T-cell (primary cell): Measurements from ENCODE around the gene ARAF. TPM values are rescaled to one million over a fixed set of nuclear protein-coding genes. Genes with fewer than 3 reads are reported as not detected.
"Not testable (repeated sequence)": the region's sequence is repeated elsewhere in the genome, so short reads cannot be mapped to it uniquely, and the experiment has no call there.

Source experiments
- ATAC-seq, 4 experiments: fragments of 200-7000 bp in 3 of 4; fragments of 150-1000 bp in 1 of 4; cut with Tn5 transposase; replicated peaks in 1 of 4; 1 replicate in 3 of 4; 2 replicates in 1 of 4; pipeline ENCODE4 v1.10.0; 2021; ENCODE audit warnings: moderate library complexity in 3 of 4, mild to moderate bottlenecking in 2 of 4, moderate number of reproducible peaks in 1 of 4
- CTCF ChIA-PET, 2 donors: fragments of 300-600 bp; sonication (Branson Sonifier 250); formaldehyde crosslinking; loops; one replicate each; lab custom pipeline; 2022; ENCODE audit warnings: antibody characterized with exemption in 2 of 2; lab: Charles Lee
- POLR2A ChIA-PET, 2 donors: fragments of 300-600 bp; sonication (Branson Sonifier 250); formaldehyde crosslinking; loops; one replicate each; lab custom pipeline; 2022; ENCODE audit warnings: antibody characterized with exemption in 2 of 2; lab: Charles Lee
- DNase-seq, 35 experiments: peaks; one replicate each; pipeline versions ENCODE4 v3.0.0 to v3.0.0-alpha.2; 2013 to 2023
- H3K27ac ChIP-seq: one replicate; pipeline ENCODE4 v1.5.1; 2013; ENCODE audit warnings: low read length
- H3K27me3 ChIP-seq, 2 experiments: replicated peaks in 1 of 2; 1 replicate in 1 of 2; 2 replicates in 1 of 2; pipeline versions ENCODE4 v1.6.1 to v1.7.0; 2013; ENCODE audit warnings: low read length in 1 of 2, mixed read lengths in 1 of 2; ENCODE audit not compliant: control insufficient read depth in 2 of 2, insufficient read depth in 2 of 2; ENCODE audit errors: extremely low read depth in 1 of 2
- H3K36me3 ChIP-seq, 2 donors: 1 replicate in 1 of 2; 2 replicates in 1 of 2; pipeline versions ENCODE4 v1.6.1 to v1.7.0; 2013; ENCODE audit warnings: low read length in 1 of 2; ENCODE audit not compliant: control insufficient read depth in 2 of 2, insufficient read depth in 1 of 2; ENCODE audit errors: extremely low read depth in 1 of 2
- H3K4me1 ChIP-seq, 2 experiments: 1 replicate in 1 of 2; 2 replicates in 1 of 2; pipeline versions ENCODE4 v1.6.1 to v1.7.0; 2013; ENCODE audit warnings: low read length in 2 of 2, mixed read lengths in 1 of 2; ENCODE audit not compliant: insufficient read depth in 2 of 2, control insufficient read depth in 1 of 2; ENCODE audit errors: extremely low read depth in 1 of 2
- H3K4me3 ChIP-seq, 2 donors: 1 replicate in 1 of 2; 2 replicates in 1 of 2; pipeline versions ENCODE4 v1.5.1 to v1.7.0; 2013; ENCODE audit warnings: mild to moderate bottlenecking in 2 of 2, low read length in 1 of 2, moderate library complexity in 1 of 2; ENCODE audit not compliant: control insufficient read depth in 1 of 2; ENCODE audit errors: extremely low read depth in 1 of 2
- H3K9me3 ChIP-seq: 2 replicates; pipeline ENCODE4 v1.7.0; 2013
- H3K27ac Mint-ChIP-seq, 2 donors: one replicate each; pipeline ENCODE4 v1.8.0; 2020 to 2021; ENCODE audit warnings: mild to moderate bottlenecking in 2 of 2, mixed read lengths in 2 of 2
- H3K27me3 Mint-ChIP-seq, 2 donors: one replicate each; pipeline ENCODE4 v1.8.0; 2021 to 2022; ENCODE audit warnings: mixed read lengths in 2 of 2
- H3K36me3 Mint-ChIP-seq: one replicate; pipeline ENCODE4 v1.8.0; 2021; ENCODE audit warnings: mixed read lengths
- H3K4me1 Mint-ChIP-seq, 3 donors: one replicate each; pipeline ENCODE4 v1.8.0; 2020 to 2022; ENCODE audit warnings: mixed read lengths in 3 of 3, mild to moderate bottlenecking in 1 of 3
- H3K4me3 Mint-ChIP-seq, 3 donors: one replicate each; pipeline ENCODE4 v1.8.0; 2020 to 2022; ENCODE audit warnings: mild to moderate bottlenecking in 3 of 3, mixed read lengths in 3 of 3, moderate library complexity in 3 of 3
- H3K9me3 Mint-ChIP-seq, 3 donors: one replicate each; pipeline ENCODE4 v1.8.0; 2020 to 2022; ENCODE audit warnings: mixed read lengths in 3 of 3
- WGBS: methylation state at CpG from one replicate; pipeline ENCODE4 v1.1.5; 2013; ENCODE audit warnings: missing lambda C conversion rate; ENCODE audit not compliant: insufficient coverage; 5-methylcytosine and 5-hydroxymethylcytosine counted together
- total RNA-seq, 35 experiments: library from RNA in 6 of 35; stranded (reverse) in 6 of 35; fragments of 120-200 nt in 1 of 35; gene quantifications; one replicate each; pipeline versions ENCODE4 v1.2.1 to v1.2.4 and lab custom pipeline; 2013 to 2026

The ARAF gene
- 100 to 1,000 TPM; 113 to 138 (median 122) TPM for total RNA-seq
- 51.3 TPM for total RNA-seq (2013)
- 65.5 to 116 (median 97.0) reads per million in 29 experiments for total RNA-seq (lab: John Stamatoyannopoulos, UW)

DNA sequence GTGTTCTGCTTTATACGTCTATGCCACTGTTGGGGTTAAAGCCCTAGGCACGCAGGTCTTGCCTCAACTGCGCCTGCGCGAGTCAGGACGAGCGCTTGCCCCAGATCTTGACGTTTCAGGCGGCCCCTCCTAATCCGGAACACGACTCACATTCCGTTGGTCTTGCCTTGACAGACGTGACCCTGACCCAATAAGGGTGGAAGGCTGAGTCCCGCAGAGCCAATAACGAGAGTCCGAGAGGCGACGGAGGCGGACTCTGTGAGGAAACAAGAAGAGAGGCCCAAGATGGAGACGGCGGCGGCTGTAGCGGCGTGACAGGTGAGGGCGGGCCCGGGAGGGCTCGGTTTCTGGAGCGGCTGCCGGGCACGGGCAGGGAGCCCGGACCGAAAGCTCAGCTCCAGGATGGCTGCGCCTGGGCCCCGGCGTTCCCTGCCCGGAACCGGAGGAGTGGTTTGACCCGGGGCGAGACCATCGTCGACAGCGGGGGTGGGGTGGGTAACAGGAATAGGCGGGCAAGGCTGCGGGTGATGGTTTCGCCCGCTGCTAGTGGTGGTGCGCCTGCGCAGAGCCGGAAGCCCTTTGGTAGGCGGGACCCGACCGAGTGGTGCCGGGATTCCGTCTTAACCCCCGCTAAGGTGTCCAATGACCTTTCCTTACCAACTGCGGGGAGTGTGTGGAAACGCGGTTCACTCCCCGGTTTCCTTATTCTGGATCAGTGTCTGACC lies at the start of gene ARAF:
Gene ARAF (plus strand): TSS at position 272 of the 725 bp plus-strand sequence. CDS start 1,763 bp downstream, outside the sequence.
- H3K4me1 ChIP-seq: peaks cover 0 to 35% of the 10 kb centered on the region in 2 experiments
- peaks cover 11% of the 10 kb centered on the region for H3K36me3 Mint-ChIP-seq
- H3K27me3 ChIP-seq: no peaks in the 10 kb centered on the region
- H3K4me1 Mint-ChIP-seq: peaks cover 38 to 54% (median 41%) of the 10 kb centered on the region in 3 donors
- no peaks in the 10 kb centered on the region for H3K27me3 Mint-ChIP-seq
- 0% methylated on average over 30 of the region's 59 CpGs for WGBS
- ATAC-seq (peak; percentile 89 to 90 (median 90)), DNase-seq (peak; percentile 87 to 98 (median 96))
- no peaks in the 10 kb centered on the region for H3K9me3 Mint-ChIP-seq
- ChIA-PET POLR2A (no interaction called here), CTCF (interaction anchor here in 1 of 2 donors (0.7 kb wide), 1 partner anchor 61 kb away, joined by 5 read pairs; no protein-coding TSS in a partner anchor)
- peak within 1 kb of the TSS; percentile 86 to 94 (median 92) for H3K4me3 Mint-ChIP-seq
- H3K9me3 ChIP-seq: no peaks in the 10 kb centered on the region
- H3K4me3 ChIP-seq: peak within 1 kb of the TSS; percentile 77 to 81
- peak within 1 kb of the TSS; percentile 96 for H3K27ac ChIP-seq
- H3K27ac Mint-ChIP-seq: peak within 1 kb of the TSS; percentile 97 to 99
- peaks cover 0 to 30% of the 10 kb centered on the region in 2 donors for H3K36me3 ChIP-seq

DNA sequence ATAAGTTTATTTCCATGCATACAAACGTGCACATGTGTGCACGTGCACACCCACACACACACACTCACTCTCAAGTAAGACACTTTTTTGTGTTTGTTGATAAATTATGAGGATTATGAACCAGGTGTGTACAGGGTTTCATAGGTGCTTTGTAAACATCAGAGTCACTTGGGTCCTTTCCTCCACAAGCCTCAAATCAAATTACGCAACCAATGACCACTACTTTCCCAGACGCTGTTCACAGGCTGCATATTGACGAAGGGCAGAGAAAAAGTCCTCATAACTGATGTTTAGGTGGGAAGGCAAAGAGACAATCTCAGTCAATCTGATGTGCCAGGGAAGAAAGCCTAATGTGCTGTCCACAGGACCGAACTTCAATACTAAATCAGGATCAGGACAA lies 48.6 kb upstream of the ARAF start:
- no CpG with 5 or more reads among the region's 6 CpGs for WGBS
- H3K9me3 Mint-ChIP-seq, H3K27me3 ChIP-seq, POLR2A ChIA-PET, ATAC-seq, H3K4me1 ChIP-seq, H3K9me3 ChIP-seq, CTCF ChIA-PET, H3K27ac Mint-ChIP-seq, H3K27ac ChIP-seq, H3K36me3 ChIP-seq, H3K36me3 Mint-ChIP-seq, DNase-seq, H3K4me3 ChIP-seq: not testable (repeated sequence)
- peaks cover 3 to 18% of the 10 kb centered on the region in 2 donors for H3K27me3 Mint-ChIP-seq
- H3K4me1 Mint-ChIP-seq: peaks cover 8 to 21% (median 12%) of the 10 kb centered on the region in 3 donors
- peak overlapping the region; percentile 51 to 69 (median 64) for H3K4me3 Mint-ChIP-seq

DNA sequence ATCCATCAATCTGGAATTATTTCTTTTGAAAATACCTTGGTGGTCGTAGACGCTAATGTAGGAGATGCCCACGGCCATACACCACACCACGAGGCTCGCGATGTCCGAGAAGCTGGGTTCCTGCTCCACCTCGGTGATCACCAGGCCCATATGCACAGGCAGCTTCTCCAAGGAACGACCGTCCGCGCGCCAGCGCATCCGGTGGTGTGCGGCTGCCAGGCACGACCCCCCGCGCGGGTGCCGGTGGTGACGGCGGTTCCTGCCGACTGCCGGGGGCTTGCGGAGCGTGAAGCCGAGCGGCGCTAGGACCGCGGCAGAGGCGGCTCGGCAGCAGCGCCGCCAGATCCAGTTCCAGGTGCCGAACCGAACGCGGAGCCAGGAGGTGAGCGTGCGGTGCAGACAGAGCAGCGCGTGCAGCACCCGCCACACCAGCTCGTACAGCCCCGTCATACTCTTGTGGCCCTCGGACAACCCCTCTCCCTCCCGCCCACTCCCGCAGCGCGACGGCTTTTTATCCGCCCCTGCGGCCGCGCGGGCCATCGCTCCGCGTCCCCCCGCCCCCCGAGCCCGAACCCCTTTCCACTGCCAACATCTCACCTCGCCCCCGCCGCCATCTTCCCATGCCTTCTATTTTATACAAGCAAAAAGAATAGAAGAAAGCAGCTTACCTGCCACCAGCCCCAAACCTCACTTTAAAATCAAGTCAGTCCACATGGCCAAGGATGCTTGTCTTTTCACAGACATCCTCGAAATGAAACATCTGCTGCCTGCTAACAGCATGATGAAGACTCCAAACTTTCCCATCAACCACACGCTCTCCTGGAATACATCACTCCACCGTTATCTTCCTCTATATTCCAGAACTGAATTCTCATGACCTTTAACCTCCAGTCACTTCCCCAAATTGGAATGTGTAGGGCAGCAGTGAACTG lies 47.7 kb upstream of the ARAF start:
- peaks cover 3 to 18% of the 10 kb centered on the region in 2 donors for H3K27me3 Mint-ChIP-seq
- H3K4me1 Mint-ChIP-seq: peaks cover 8 to 21% (median 12%) of the 10 kb centered on the region in 3 donors
- H3K36me3 ChIP-seq, CTCF ChIA-PET, H3K36me3 Mint-ChIP-seq, H3K4me1 ChIP-seq, H3K27me3 ChIP-seq, H3K27ac ChIP-seq, H3K9me3 Mint-ChIP-seq, H3K9me3 ChIP-seq: not testable (repeated sequence)
- H3K4me3 Mint-ChIP-seq: peak overlapping the region; percentile 69 to 82 (median 81)
- peak overlapping the region; percentile 17 to 46 for H3K4me3 ChIP-seq
- POLR2A ChIA-PET: interaction anchor here (0.6 to 0.7 kb wide), 3 partner anchors 68 to 1061 kb away, joined by 5 to 7 read pairs (median 6); no protein-coding TSS in a partner anchor
- H3K27ac Mint-ChIP-seq: peak overlapping the region in 1 of 2 donors; percentile 9
- WGBS: no CpG with 5 or more reads among the region's 70 CpGs
- DNase-seq (peak in 6 of 35 experiments; percentile 2 to 14 (median 4)), ATAC-seq (peak; percentile 75 to 91 (median 80))

DNA sequence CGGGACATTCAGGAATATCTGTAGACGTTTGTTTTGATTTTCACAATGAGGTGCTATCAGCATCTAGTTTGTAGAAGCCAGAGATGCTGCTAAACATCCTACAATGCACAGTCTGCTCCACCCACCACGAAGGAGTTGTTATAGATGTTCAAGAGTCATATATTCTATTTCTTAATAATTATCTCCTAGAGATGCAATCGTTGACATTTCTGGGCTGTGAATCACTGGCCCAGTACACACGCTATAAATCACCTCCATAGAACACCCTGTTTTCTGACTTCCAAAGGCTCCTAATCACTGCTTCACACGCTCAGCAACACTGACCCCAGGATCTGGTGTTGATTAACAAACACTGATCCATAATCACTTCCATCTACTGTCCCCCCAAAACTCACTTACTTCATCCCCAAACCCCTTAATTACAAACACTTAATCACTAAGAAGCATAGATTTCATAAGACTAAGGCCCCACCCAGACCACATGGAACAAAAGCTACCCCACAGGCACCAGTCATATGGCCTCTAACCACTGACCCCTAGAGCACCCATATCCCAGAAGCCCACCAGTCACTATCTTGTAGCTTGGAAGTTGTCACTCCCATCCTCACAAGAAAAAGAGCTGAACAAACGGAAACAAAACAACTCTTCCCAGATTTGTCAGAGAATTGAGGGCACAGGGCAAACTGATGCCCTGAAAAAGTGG lies 46.3 kb upstream of the ARAF start:
- no peaks in the 10 kb centered on the region for H3K36me3 ChIP-seq
- H3K9me3 Mint-ChIP-seq: no peaks in the 10 kb centered on the region
- ChIA-PET POLR2A (no interaction called here), CTCF (interaction anchor here in 1 of 2 donors (0.5 kb wide), 1 partner anchor 29 kb away, joined by 4 read pairs; no protein-coding TSS in a partner anchor)
- ATAC-seq (no peak), DNase-seq (no peak)
- H3K9me3 ChIP-seq: no peaks in the 10 kb centered on the region
- H3K4me3 Mint-ChIP-seq: peak overlapping the region in 1 of 3 donors; percentile 69
- H3K27me3 ChIP-seq: no peaks in the 10 kb centered on the region
- H3K27ac ChIP-seq: no peak overlapping the region
- 88% methylated on average over 2 of the region's 7 CpGs for WGBS
- no peak overlapping the region for H3K4me3 ChIP-seq
- no peaks in the 10 kb centered on the region for H3K36me3 Mint-ChIP-seq
- H3K4me1 Mint-ChIP-seq: peaks cover 8 to 21% (median 12%) of the 10 kb centered on the region in 3 donors
- H3K27ac Mint-ChIP-seq: no peak overlapping the region
- peaks cover 0 to 3% of the 10 kb centered on the region in 2 experiments for H3K4me1 ChIP-seq
- peaks cover 3 to 18% of the 10 kb centered on the region in 2 donors for H3K27me3 Mint-ChIP-seq

DNA sequence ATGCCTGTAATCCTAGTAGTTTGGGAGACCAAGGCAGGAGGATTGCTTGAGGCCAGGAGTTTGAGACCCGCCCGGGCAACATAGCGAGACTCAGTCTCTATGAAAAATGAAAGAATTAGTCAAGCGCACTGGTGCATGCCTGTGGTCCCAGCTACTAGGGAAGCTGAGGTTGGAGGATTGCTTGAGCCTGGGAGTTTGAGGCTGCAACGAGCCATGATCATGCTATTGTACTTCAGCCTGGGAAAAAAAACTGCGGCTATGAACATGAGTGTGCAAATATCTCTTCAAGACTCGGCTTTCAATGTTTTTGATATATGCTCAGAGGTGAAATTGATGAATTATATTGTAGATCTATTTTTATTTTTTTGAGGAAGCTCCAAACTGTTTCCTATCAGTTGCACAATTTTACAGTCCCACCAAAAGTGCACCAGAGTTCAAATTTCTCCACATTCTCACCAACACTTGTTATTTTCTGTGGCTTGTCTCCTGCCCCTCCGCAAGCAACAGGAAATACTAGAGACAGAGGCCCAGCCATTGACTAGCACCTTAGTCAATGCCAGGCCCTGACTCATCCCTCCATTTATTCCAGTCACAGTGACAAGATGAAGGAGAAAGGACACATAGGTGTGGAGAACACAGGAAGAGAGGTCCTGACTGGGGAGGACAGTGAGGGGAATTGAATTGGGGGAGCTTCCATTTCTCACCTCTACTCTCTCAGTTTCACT lies 44.9 kb upstream of the ARAF start:
- ATAC-seq: no peak
- peak in 1 of 35 experiments; percentile 5 for DNase-seq
- H3K4me3 ChIP-seq: no peak overlapping the region
- H3K9me3 Mint-ChIP-seq: no peaks in the 10 kb centered on the region
- ChIA-PET CTCF (interaction anchor here in 1 of 2 donors (0.6 kb wide), 1 partner anchor 40 kb away, joined by 3 read pairs; no protein-coding TSS in a partner anchor), POLR2A (interaction anchor here in 1 of 2 donors (0.5 kb wide), 1 partner anchor 41 kb away, joined by 8 read pairs; no protein-coding TSS in a partner anchor)
- peaks cover 8 to 21% (median 12%) of the 10 kb centered on the region in 3 donors for H3K4me1 Mint-ChIP-seq
- no peaks in the 10 kb centered on the region for H3K9me3 ChIP-seq
- H3K36me3 Mint-ChIP-seq: no peaks in the 10 kb centered on the region
- WGBS: 100% methylated on average over 2 of the region's 8 CpGs
- no peak overlapping the region for H3K27ac ChIP-seq
- no peak overlapping the region for H3K4me3 Mint-ChIP-seq
- no peak overlapping the region for H3K27ac Mint-ChIP-seq
- H3K27me3 ChIP-seq: no peaks in the 10 kb centered on the region
- peaks cover 3 to 18% of the 10 kb centered on the region in 2 donors for H3K27me3 Mint-ChIP-seq
- no peaks in the 10 kb centered on the region for H3K36me3 ChIP-seq
- H3K4me1 ChIP-seq: peaks cover 0 to 3% of the 10 kb centered on the region in 2 experiments
